NB4 (cell line): Measurements from ENCODE around the gene SMYD3.

ENCODE experiments used
- DNase-seq: peaks from one replicate; pipeline ENCODE4 v3.0.0; 2010; ENCODE audit warnings: low read depth
- H3K4me3 ChIP-seq: one replicate; pipeline ENCODE4 v1.5.1; 2011; ENCODE audit warnings: mild to moderate bottlenecking, low read depth, low read length, moderate library complexity
- CTCF ChIP-seq: IDR thresholded peaks from one replicate; pipeline ENCODE4 v1.5.1; 2012; ENCODE audit warnings: low read depth, low read length
- MAX ChIP-seq: IDR thresholded peaks from 2 replicates; pipeline ENCODE4 v1.6.1; 2011; ENCODE audit warnings: low read depth, low read length
- MYC ChIP-seq: IDR thresholded peaks from 2 replicates; pipeline ENCODE4 v1.6.1; 2011; ENCODE audit warnings: low read depth, low read length
- POLR2A ChIP-seq: IDR thresholded peaks from 2 replicates; pipeline ENCODE4 v1.6.1; 2011; ENCODE audit warnings: mild to moderate bottlenecking; ENCODE audit not compliant: insufficient read length; ENCODE audit errors: extremely low read depth

SMYD3 gene

DNA sequence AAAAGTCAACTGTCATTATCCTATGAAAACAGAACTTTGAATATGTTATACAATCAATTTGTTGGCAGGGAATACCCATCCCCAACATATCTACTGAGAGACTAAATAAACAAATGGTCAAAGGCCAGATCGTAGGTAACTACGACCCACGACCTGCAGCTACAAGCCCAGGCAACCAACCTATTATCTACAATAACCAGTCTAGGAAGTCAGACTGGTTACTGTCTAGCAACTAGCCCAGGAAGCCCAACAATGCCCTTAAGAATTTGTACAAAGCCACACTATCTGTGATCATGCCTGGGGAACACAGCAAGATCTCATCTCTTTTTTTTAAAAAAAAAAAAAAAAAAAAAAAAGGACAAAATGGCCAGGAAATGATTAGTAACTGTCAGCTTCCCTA lies 58.7 kb downstream of the SMYD3 start:
- TF ChIP-seq MAX (no peak), CTCF (no peak), POLR2A (no peak), MYC (no peak)
- no peak for DNase-seq
- no peak overlapping the region for H3K4me3 ChIP-seq

GRCh38 chr1:246447501-246447900 lies 59.6 kb downstream of the SMYD3 start:
- no peak for DNase-seq
- no peak for TF ChIP-seq CTCF
- TF ChIP-seq MYC, result no peak
- TF ChIP-seq POLR2A, result no peak
- no peak overlapping the region for H3K4me3 ChIP-seq

- DNase-seq, result no peak
- no peak overlapping the region for H3K4me3 ChIP-seq
- no peak for TF ChIP-seq MAX
- no peak for TF ChIP-seq CTCF
- no peak for TF ChIP-seq POLR2A
- no peak for TF ChIP-seq MYC
Observed at GRCh38 chr1:246445503-246445902, 61.6 kb downstream of the SMYD3 start.

- TF ChIP-seq POLR2A, result no peak
- no peak for TF ChIP-seq MAX
- no peak for TF ChIP-seq MYC
- no peak for TF ChIP-seq CTCF
- no peak overlapping the region for H3K4me3 ChIP-seq
- DNase-seq, result no peak
Observed at GRCh38 chr1:246444617-246445016, 62.5 kb downstream of the SMYD3 start.

GRCh38 chr1:246437961-246438360 lies 69.1 kb downstream of the SMYD3 start:
- TF ChIP-seq CTCF (no peak), MYC (no peak)
- H3K4me3 ChIP-seq, result no peak overlapping the region
- DNase-seq, result no peak

GRCh38 chr1:246435421-246436041 lies 71.5 kb downstream of the SMYD3 start:
- DNase-seq, result no peak
- no peak overlapping the region for H3K4me3 ChIP-seq
- TF ChIP-seq CTCF (no peak), MYC (no peak), POLR2A (no peak)
